Kasumi-1 (cell line): Measurements from ENCODE around the gene SEPTIN5.
"Not testable (repeated sequence)": the region's sequence is repeated elsewhere in the genome, so short reads cannot be mapped to it uniquely, and the experiment has no call there.

Source experiments
- DNase-seq, 2 experiments: peaks; one replicate each; lab custom pipeline; 2025; lab: John Stamatoyannopoulos, UW

SEPTIN5 gene

GRCh38 chr22:19680911-19681862 lies 33.1 kb upstream of the SEPTIN5 start:
- DNase-seq: no peak

- DNase-seq: no peak
Observed at GRCh38 chr22:19681863-19682245, 32.4 kb upstream of the SEPTIN5 start.

GRCh38 chr22:19686946-19687345 lies 27.4 kb upstream of the SEPTIN5 start:
- DNase-seq: no peak

- DNase-seq: peak; percentile 40 to 60
Observed at GRCh38 chr22:19687561-19688300, 26.6 kb upstream of the SEPTIN5 start.

- DNase-seq: no peak
Observed at GRCh38 chr22:19688301-19689290, 25.7 kb upstream of the SEPTIN5 start.

- no peak for DNase-seq
Observed at GRCh38 chr22:19689408-19689807, 24.9 kb upstream of the SEPTIN5 start.

GRCh38 chr22:19691007-19691720 lies 23.1 kb upstream of the SEPTIN5 start:
- no peak for DNase-seq

GRCh38 chr22:19691721-19692341 lies 22.5 kb upstream of the SEPTIN5 start:
- no peak for DNase-seq

GRCh38 chr22:19693581-19693980 lies 20.7 kb upstream of the SEPTIN5 start:
- no peak for DNase-seq

- DNase-seq: no peak
Observed at GRCh38 chr22:19693981-19694670, 20.2 kb upstream of the SEPTIN5 start.

- DNase-seq: no peak
Observed at GRCh38 chr22:19694696-19695095, 19.6 kb upstream of the SEPTIN5 start.

- no peak for DNase-seq
Observed at GRCh38 chr22:19696504-19697276, 17.6 kb upstream of the SEPTIN5 start.

- not testable (repeated sequence) for DNase-seq
Observed at GRCh38 chr22:19697871-19698270, 16.4 kb upstream of the SEPTIN5 start.

- no peak for DNase-seq
Observed at GRCh38 chr22:19700790-19701419, 13.4 kb upstream of the SEPTIN5 start.

- DNase-seq: peak in 1 of 2 experiments; percentile 11
Observed at GRCh38 chr22:19701420-19702145, 12.7 kb upstream of the SEPTIN5 start.

- no peak for DNase-seq
Observed at GRCh38 chr22:19703869-19704268, 10.4 kb upstream of the SEPTIN5 start.

GRCh38 chr22:19704355-19705015 lies 9.8 kb upstream of the SEPTIN5 start:
- DNase-seq: no peak
